ENCODE results near the gene ETFA.

ETFA gene

GRCh38 chr15:76168237-76168984 lies 142.9 kb downstream of the ETFA start:
- DNase-seq = no peak

- DNase-seq = no peak
These were observed 145.3 kb downstream of the ETFA start for GRCh38 chr15:76165951-76166350.
